ENCODE data around the gene NUCB2. TPM values are rescaled to one million over a fixed set of nuclear protein-coding genes. Genes with fewer than 3 reads are reported as not detected.

Gene NUCB2
- 25.5 TPM for total RNA-seq

DNA sequence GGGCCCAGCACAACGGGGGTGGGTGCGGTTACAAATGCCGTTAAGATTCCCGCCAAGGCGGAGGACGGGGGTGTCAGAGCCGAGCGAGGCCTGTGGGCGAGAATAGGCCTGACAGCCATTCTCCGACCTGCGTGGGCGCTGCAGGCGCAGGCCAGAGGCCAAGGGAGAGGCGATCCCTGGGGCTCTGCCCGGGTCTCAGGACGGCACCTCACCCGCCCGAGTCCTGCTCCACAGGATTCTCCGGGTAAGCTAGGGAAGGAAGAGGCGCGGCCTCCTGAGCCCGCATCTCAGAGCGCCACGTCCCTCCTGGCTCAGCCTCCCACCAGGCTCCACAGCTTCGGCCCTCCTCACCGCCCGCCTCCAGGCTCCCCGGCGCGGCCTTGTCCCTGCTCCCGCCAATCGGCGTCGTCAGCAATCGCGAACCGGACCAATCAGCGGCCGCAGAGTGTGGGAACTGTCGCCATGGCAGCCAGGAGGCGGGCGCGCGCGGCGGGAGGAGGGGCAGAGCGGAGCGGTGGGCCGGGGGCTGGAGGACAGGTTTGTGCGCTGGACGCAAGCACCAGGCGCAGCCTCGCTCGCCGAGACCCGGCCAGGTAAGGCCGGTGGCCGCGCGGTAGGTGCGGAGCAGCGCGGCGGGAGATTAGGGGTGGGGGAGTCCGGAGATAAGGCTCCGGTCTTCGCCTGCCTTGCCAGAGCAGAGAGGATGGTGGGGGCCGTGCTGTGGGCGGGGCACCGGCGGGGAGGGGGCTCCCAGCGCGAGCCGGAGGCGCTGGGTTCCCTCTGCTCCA is at the start of gene NUCB2:
NUCB2 (plus strand) TSS at position 504 of the 788 bp plus-strand sequence. CDS start 18,585 bp downstream, outside the sequence.

DNA sequence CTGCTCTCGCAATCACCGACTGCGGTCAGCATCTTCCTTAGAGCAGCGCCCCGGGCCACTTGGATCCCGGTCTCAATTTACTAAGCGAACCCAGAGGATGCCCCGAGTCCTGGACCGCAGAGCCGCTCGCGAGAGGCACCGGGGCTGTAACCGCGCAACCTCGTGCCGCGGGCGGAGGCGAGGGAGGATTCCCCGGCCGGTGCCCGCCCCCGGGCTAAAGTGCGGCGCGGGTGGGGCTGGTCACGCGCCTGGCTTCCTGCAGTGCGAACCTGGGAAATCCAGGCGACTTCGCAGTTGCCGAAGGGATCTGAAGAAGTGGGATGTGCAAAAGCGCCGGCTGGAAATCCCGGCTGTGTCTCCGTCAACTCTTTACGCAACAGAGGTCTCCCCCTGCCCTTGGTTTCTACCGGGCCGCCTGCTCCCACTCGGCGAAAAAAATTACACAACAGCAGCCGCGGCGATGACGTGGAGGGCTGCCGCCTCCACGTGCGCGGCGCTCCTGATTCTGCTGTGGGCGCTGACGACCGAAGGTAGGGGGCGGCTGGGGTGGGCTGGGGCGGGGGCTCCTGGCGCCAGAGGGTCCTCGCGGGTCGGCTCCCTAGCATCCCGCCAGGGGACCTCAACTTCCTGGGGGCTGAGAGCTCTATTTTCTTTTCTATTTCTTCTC is 75.1 kb downstream of the NUCB2 start, which contains the start of gene NCR3LG1:
NCR3LG1 (plus strand) TSS at position 291 of the 667 bp plus-strand sequence; CDS start at position 461, 170 bp downstream.

Other genes starting within 250 kb of the NUCB2 start
- 867 TPM for gene RPS13, start 199.1 kb upstream of the NUCB2 start, total RNA-seq
- gene PIK3C2A, start 68.8 kb upstream of the NUCB2 start, total RNA-seq = 60.8 TPM
- 1.8 TPM for gene NCR3LG1, start 75.1 kb downstream of the NUCB2 start, total RNA-seq
- 17.0 TPM for gene KCNJ11, start 111.9 kb downstream of the NUCB2 start, total RNA-seq
- gene ABCC8, start 200.1 kb downstream of the NUCB2 start, total RNA-seq = 4.5 TPM

All from metanephros (tissue), 1 donor.